Measurements from ENCODE around the gene ESYT2. TPM values are rescaled to one million over a fixed set of nuclear protein-coding genes. Genes with fewer than 3 reads are reported as not detected.

Gene ESYT2
- total RNA-seq, 2 donors from 2014 or later = 30.7 to 36.9 TPM

DNA sequence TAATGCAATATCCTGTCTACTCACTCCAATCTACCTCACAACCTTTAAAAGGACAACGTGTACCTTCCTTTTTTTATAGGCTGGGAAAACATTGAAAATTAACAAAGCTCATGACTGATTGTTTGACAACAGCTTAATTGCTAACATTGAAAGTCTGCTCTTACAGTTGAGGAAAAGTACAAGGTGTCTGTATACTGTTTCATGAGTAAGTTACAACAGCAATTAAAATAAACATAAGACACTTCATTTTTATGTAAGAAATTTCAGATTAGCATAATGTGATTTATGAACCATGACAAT is 96.1 kb downstream of the ESYT2 start:
- WGBS, 2 experiments (ENCODE audit: insufficient coverage in 1 of 2, insufficient read length in 1 of 2) = 75 to 86% methylated on average over 1 of the region's 1 CpG

DNA sequence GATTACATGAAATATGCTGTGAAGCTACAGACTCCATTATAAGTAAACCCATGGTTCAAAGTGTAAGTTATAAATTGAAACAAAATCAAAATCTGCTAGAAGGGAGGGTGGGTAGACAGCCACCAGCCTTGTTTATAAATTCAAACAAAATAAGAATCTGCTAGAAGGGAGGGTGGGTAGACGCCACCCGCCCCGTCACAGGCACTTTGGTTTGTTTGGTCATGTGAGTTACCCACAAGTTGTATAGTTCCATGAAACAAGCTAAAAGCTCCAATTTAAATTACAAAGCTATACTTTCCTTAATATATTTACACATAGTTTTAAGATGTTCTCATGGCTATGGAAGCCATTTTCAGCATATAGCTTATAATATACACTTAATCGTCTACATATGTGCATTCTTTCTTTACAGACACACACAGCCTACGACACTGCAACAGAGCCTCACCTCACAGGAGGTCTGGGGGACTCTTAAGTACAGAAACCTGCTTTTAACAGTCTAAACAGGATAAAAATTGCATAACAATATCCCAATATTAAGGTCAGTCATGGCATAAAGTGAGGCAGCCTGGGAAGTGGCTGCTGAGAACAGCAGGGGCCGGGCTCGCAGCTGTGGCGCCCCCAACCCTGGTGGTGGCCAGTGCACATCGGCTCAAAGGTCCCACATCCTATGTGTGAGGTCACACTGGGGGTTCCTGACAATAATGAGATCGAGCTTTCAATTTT is 96.7 kb downstream of the ESYT2 start:
- Mint-ChIP-seq H3K9me3 (no peaks in the 10 kb centered on the region), H3K4me1 (no peaks in the 10 kb centered on the region), H3K27ac (no peak overlapping the region), H3K36me3 (ENCODE audit: low read depth) (peaks cover 53% of the 10 kb centered on the region), H3K4me3 (no peak overlapping the region), H3K27me3 (ENCODE audit: insufficient read depth) (no peaks in the 10 kb centered on the region)
- 74 to 90% methylated on average over 5 to 10 of the region's 10 CpGs for WGBS, 2 experiments (ENCODE audit: insufficient coverage in 1 of 2, insufficient read length in 1 of 2)
- no peaks in the 10 kb centered on the region for H3K4me1 ChIP-seq (ENCODE audit: control insufficient read depth, insufficient read depth, low read length)
- H3K36me3 ChIP-seq (ENCODE audit: control insufficient read depth, insufficient read depth, low read length) = peaks cover 54% of the 10 kb centered on the region
- TF ChIP-seq, protein P1, sequence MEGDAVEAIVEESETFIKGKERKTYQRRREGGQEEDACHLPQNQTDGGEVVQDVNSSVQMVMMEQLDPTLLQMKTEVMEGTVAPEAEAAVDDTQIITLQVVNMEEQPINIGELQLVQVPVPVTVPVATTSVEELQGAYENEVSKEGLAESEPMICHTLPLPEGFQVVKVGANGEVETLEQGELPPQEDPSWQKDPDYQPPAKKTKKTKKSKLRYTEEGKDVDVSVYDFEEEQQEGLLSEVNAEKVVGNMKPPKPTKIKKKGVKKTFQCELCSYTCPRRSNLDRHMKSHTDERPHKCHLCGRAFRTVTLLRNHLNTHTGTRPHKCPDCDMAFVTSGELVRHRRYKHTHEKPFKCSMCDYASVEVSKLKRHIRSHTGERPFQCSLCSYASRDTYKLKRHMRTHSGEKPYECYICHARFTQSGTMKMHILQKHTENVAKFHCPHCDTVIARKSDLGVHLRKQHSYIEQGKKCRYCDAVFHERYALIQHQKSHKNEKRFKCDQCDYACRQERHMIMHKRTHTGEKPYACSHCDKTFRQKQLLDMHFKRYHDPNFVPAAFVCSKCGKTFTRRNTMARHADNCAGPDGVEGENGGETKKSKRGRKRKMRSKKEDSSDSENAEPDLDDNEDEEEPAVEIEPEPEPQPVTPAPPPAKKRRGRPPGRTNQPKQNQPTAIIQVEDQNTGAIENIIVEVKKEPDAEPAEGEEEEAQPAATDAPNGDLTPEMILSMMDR (conservative IDR thresholded peaks at IDR 0.05) = peak; percentile 48
- H3K27ac ChIP-seq (ENCODE audit: low read depth, low read length) = no peak overlapping the region
- H3K4me3 ChIP-seq (ENCODE audit: low read length) = no peak overlapping the region
- no peak for DNase-seq
- H3K27me3 ChIP-seq (ENCODE audit: control insufficient read depth, insufficient read depth, low read length, poor library complexity, severe bottlenecking) = no peaks in the 10 kb centered on the region
- H3K9ac ChIP-seq (ENCODE audit: extremely low read depth, low read length, poor library complexity, severe bottlenecking) = no peak overlapping the region
- H3K9me3 ChIP-seq (ENCODE audit: control insufficient read depth, low read length) = no peaks in the 10 kb centered on the region

More for the DNA sequence above, 96.1 kb downstream of the ESYT2 start:
- no peak overlapping the region for H3K4me3 ChIP-seq (ENCODE audit: low read length)
- Mint-ChIP-seq H3K27me3 (ENCODE audit: insufficient read depth) (no peaks in the 10 kb centered on the region), H3K4me3 (no peak overlapping the region), H3K27ac (no peak overlapping the region), H3K9me3 (no peaks in the 10 kb centered on the region), H3K36me3 (ENCODE audit: low read depth) (peaks cover 54% of the 10 kb centered on the region), H3K4me1 (no peaks in the 10 kb centered on the region)
- peaks cover 54% of the 10 kb centered on the region for H3K36me3 ChIP-seq (ENCODE audit: control insufficient read depth, insufficient read depth, low read length)
- no peaks in the 10 kb centered on the region for H3K27me3 ChIP-seq (ENCODE audit: control insufficient read depth, insufficient read depth, low read length, poor library complexity, severe bottlenecking)
- TF ChIP-seq, protein P1 (conservative IDR thresholded peaks at IDR 0.05) = no peak
- H3K27ac ChIP-seq (ENCODE audit: low read depth, low read length) = no peak overlapping the region
- no peaks in the 10 kb centered on the region for H3K4me1 ChIP-seq (ENCODE audit: control insufficient read depth, insufficient read depth, low read length)
- H3K9me3 ChIP-seq (ENCODE audit: control insufficient read depth, low read length) = no peaks in the 10 kb centered on the region
- H3K9ac ChIP-seq (ENCODE audit: extremely low read depth, low read length, poor library complexity, severe bottlenecking) = no peak overlapping the region
- no peak for DNase-seq

DNA sequence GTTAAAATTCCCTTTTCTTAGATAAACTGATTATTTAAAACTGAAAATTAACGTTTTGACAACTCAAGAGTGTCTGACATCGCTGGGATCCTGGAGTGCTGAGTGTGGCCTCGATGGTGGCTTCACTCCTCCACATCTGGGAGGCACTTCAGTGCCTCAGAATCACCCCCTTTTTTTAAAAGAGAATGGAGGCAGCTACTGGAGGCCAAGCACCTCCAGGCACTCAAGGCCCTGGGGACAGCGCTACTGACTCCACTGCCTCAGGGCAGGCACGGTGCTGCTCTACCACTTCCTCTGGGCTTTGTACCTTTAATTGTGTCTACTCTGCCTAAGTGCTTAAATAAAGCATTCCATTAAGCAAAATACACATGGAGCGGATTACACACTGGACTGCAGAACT is 97.5 kb downstream of the ESYT2 start:
- H3K9me3 ChIP-seq (ENCODE audit: control insufficient read depth, low read length) = no peaks in the 10 kb centered on the region
- H3K4me3 ChIP-seq (ENCODE audit: low read length) = no peak overlapping the region
- H3K36me3 ChIP-seq (ENCODE audit: control insufficient read depth, insufficient read depth, low read length) = peaks cover 46% of the 10 kb centered on the region
- H3K9me3 Mint-ChIP-seq = no peaks in the 10 kb centered on the region
- no peaks in the 10 kb centered on the region for H3K27me3 Mint-ChIP-seq (ENCODE audit: insufficient read depth)
- H3K27me3 ChIP-seq (ENCODE audit: control insufficient read depth, insufficient read depth, low read length, poor library complexity, severe bottlenecking) = no peaks in the 10 kb centered on the region
- no peak overlapping the region for H3K4me3 Mint-ChIP-seq
- TF ChIP-seq, protein P1 (conservative IDR thresholded peaks at IDR 0.05) = no peak
- H3K4me1 ChIP-seq (ENCODE audit: control insufficient read depth, insufficient read depth, low read length) = no peaks in the 10 kb centered on the region
- 94 to 100% methylated on average over 2 to 6 of the region's 6 CpGs for whole genome bisulfite sequencing, 2 experiments (ENCODE audit: insufficient coverage in 1 of 2, insufficient read length in 1 of 2)
- no peak for DNase-seq
- no peak overlapping the region for H3K27ac Mint-ChIP-seq
- H3K27ac ChIP-seq (ENCODE audit: low read depth, low read length) = no peak overlapping the region
- no peak overlapping the region for H3K9ac ChIP-seq (ENCODE audit: extremely low read depth, low read length, poor library complexity, severe bottlenecking)
- H3K36me3 Mint-ChIP-seq (ENCODE audit: low read depth) = peaks cover 45% of the 10 kb centered on the region
- no peaks in the 10 kb centered on the region for H3K4me1 Mint-ChIP-seq
